Measurements from ENCODE around the gene CACNA1C. TPM values are rescaled to one million over a fixed set of nuclear protein-coding genes. Genes with fewer than 3 reads are reported as not detected.

Gene CACNA1C
- total and polyA plus RNA-seq, 2 donors (not counting 1 experiment from before 2014, with no cell fraction given): 0.01 to 0.02 TPM

GRCh38 chr12:2355198-2355597 lies 302.4 kb downstream of the CACNA1C start:
- ATAC-seq (ENCODE audit: low read depth) (no peak), DNase-seq (no peak)
- no peaks in the 10 kb centered on the region for H3K27me3 ChIP-seq (replicated peaks in 1 of 4; ENCODE audit: control extremely low read depth in 1 of 4, control insufficient read depth in 3 of 4, insufficient read depth in 4 of 4, low read length in 3 of 4)
- H3K27ac ChIP-seq (ENCODE audit: low read length in 2 of 2): no peak overlapping the region
- Mint-ChIP-seq H3K9me3 (ENCODE audit: insufficient read depth) (no peaks in the 10 kb centered on the region), H3K27ac (no peak overlapping the region), H3K4me3 (no peak overlapping the region), H3K27me3 (peaks cover 29% of the 10 kb centered on the region), H3K4me1 (peaks cover 37% of the 10 kb centered on the region)
- no peaks in the 10 kb centered on the region for H3K9me3 ChIP-seq (ENCODE audit: control extremely low read depth in 1 of 3, control insufficient read depth in 2 of 3, insufficient read depth in 1 of 3, low read length in 2 of 3)
- H3K4me2 ChIP-seq (replicated peaks; ENCODE audit: low read depth, low read length, poor library complexity, severe bottlenecking): no peak overlapping the region
- no peaks in the 10 kb centered on the region for H3K79me2 ChIP-seq (ENCODE audit: control insufficient read depth, insufficient read depth, low read length)
- no peaks in the 10 kb centered on the region for H3K36me3 ChIP-seq (replicated peaks in 1 of 2; ENCODE audit: control extremely low read depth in 1 of 2, control insufficient read depth in 1 of 2, extremely low read depth in 1 of 2, insufficient read depth in 2 of 2, low read length in 1 of 2)
- H3K4me3 ChIP-seq (ENCODE audit: control extremely low read depth in 1 of 5, extremely low read depth in 1 of 5, insufficient read depth in 1 of 5, low read depth in 2 of 5, low read length in 4 of 5): no peak overlapping the region
- intact Hi-C loops (cut with micrococcal nuclease): no loop called here
- WGBS (ENCODE audit: insufficient coverage): 51% methylated on average over 3 of the region's 3 CpGs
- H3K4me1 ChIP-seq (ENCODE audit: control insufficient read depth in 2 of 2, insufficient read depth in 2 of 2, low read length in 2 of 2): peaks cover 24 to 32% of the 10 kb centered on the region in 2 donors
- no peak for TF ChIP-seq EZH2 (IDR thresholded peaks at IDR 0.05; ENCODE audit: borderline replicate concordance, insufficient read depth, low read depth, low read length, poor library complexity, severe bottlenecking)
- no peak for TF ChIP-seq CTCF (IDR thresholded peaks at IDR 0.05)
- no peak overlapping the region for H3K9ac ChIP-seq (ENCODE audit: low read length)
- no peak overlapping the region for H2AFZ ChIP-seq (ENCODE audit: insufficient read depth, low read depth, low read length, poor library complexity, severe bottlenecking)
- H4K20me1 ChIP-seq (ENCODE audit: control insufficient read depth, insufficient read depth, low read length, poor library complexity, severe bottlenecking): no peaks in the 10 kb centered on the region
- CTCF ChIA-PET: no interaction called here
- POLR2A ChIA-PET: no interaction called here

- no peak overlapping the region for H3K4me3 ChIP-seq (ENCODE audit: control extremely low read depth in 1 of 5, extremely low read depth in 1 of 5, insufficient read depth in 1 of 5, low read depth in 2 of 5, low read length in 4 of 5)
- 54% methylated on average over 4 of the region's 5 CpGs for WGBS (ENCODE audit: insufficient coverage)
- no peak overlapping the region for H2AFZ ChIP-seq (ENCODE audit: insufficient read depth, low read depth, low read length, poor library complexity, severe bottlenecking)
- no peak overlapping the region for H3K27ac ChIP-seq (ENCODE audit: low read length in 2 of 2)
- Mint-ChIP-seq H3K27ac (no peak overlapping the region), H3K9me3 (ENCODE audit: insufficient read depth) (no peaks in the 10 kb centered on the region), H3K27me3 (peaks cover 32% of the 10 kb centered on the region), H3K4me1 (peaks cover 33% of the 10 kb centered on the region), H3K4me3 (no peak overlapping the region)
- no peaks in the 10 kb centered on the region for H4K20me1 ChIP-seq (ENCODE audit: control insufficient read depth, insufficient read depth, low read length, poor library complexity, severe bottlenecking)
- H3K27me3 ChIP-seq (replicated peaks in 1 of 4; ENCODE audit: control extremely low read depth in 1 of 4, control insufficient read depth in 3 of 4, insufficient read depth in 4 of 4, low read length in 3 of 4): no peaks in the 10 kb centered on the region
- no peaks in the 10 kb centered on the region for H3K9me3 ChIP-seq (ENCODE audit: control extremely low read depth in 1 of 3, control insufficient read depth in 2 of 3, insufficient read depth in 1 of 3, low read length in 2 of 3)
- ATAC-seq (ENCODE audit: low read depth) (no peak), DNase-seq (no peak)
- TF ChIP-seq CTCF (IDR thresholded peaks at IDR 0.05) (no peak), EZH2 (IDR thresholded peaks at IDR 0.05; ENCODE audit: borderline replicate concordance, insufficient read depth, low read depth, low read length, poor library complexity, severe bottlenecking) (no peak)
- H3K9ac ChIP-seq (ENCODE audit: low read length): no peak overlapping the region
- CTCF ChIA-PET: no interaction called here
- intact Hi-C loops (cut with micrococcal nuclease): no loop called here
- POLR2A ChIA-PET: no interaction called here
- H3K36me3 ChIP-seq (replicated peaks in 1 of 2; ENCODE audit: control extremely low read depth in 1 of 2, control insufficient read depth in 1 of 2, extremely low read depth in 1 of 2, insufficient read depth in 2 of 2, low read length in 1 of 2): no peaks in the 10 kb centered on the region
- H3K79me2 ChIP-seq (ENCODE audit: control insufficient read depth, insufficient read depth, low read length): no peaks in the 10 kb centered on the region
- no peak overlapping the region for H3K4me2 ChIP-seq (replicated peaks; ENCODE audit: low read depth, low read length, poor library complexity, severe bottlenecking)
- H3K4me1 ChIP-seq (ENCODE audit: control insufficient read depth in 2 of 2, insufficient read depth in 2 of 2, low read length in 2 of 2): peaks cover 23 to 29% of the 10 kb centered on the region in 2 donors
These were observed 302.8 kb downstream of the CACNA1C start for GRCh38 chr12:2355604-2356003.

Measured in B cell (primary cell).